Esophagus squamous epithelium (tissue), 4 donors: Measurements from ENCODE around the gene ATG12.

Experiments used
- CTCF ChIP-seq, 6 experiments: fragments of 450-650 bp in 4 of 6; fragments of 200-600 bp in 2 of 6; sonication (generic) in 2 of 6; IDR thresholded peaks; one replicate each; pipeline ENCODE4 v1.5.1; 2016 to 2019; ENCODE audit warnings: antibody characterized with exemption in 6 of 6, mild to moderate bottlenecking in 4 of 6, moderate library complexity in 4 of 6
- POLR2A ChIP-seq, 4 donors: fragments of 450-650 bp; IDR thresholded peaks; one replicate each; pipeline ENCODE4 v1.6.1; 2017; ENCODE audit warnings: antibody characterized with exemption in 4 of 4, mild to moderate bottlenecking in 4 of 4, moderate library complexity in 3 of 4

- TF ChIP-seq CTCF (IDR thresholded peaks at IDR 0.05) = no peak
- no peak for TF ChIP-seq POLR2A (IDR thresholded peaks at IDR 0.05)
Observed at GRCh38 chr5:115815006-115815692, 26.2 kb downstream of the ATG12 start.
